HepG2 (cell line): ENCODE results near the gene XRCC1. TPM values are rescaled to one million over a fixed set of nuclear protein-coding genes. Genes with fewer than 3 reads are reported as not detected.

Experiments
- CTCF ChIP-seq: sonication (generic); formaldehyde crosslinking; IDR thresholded peaks from 2 replicates; pipeline ENCODE4 v1.5.0; 2020; ENCODE audit warnings: mild to moderate bottlenecking, missing genetic modification reagents, moderate library complexity
- HNF4G ChIP-seq, 2 experiments: sonication (generic) in 1 of 2; formaldehyde crosslinking in 1 of 2; IDR thresholded peaks; 2 replicates each; pipeline versions ENCODE4 v1.4.0 to v1.6.1; 2011 to 2020; ENCODE audit warnings: borderline replicate concordance in 2 of 2, low read depth in 2 of 2, mild to moderate bottlenecking in 2 of 2, low read length in 1 of 2, missing genetic modification reagents in 1 of 2, moderate library complexity in 1 of 2
- IKZF5 ChIP-seq: IDR thresholded peaks from 2 replicates; pipeline ENCODE4 v1.6.1; 2018; ENCODE audit warnings: missing genetic modification reagents, mild to moderate bottlenecking, missing compliant biosample characterization
- KDM6A ChIP-seq: IDR thresholded peaks from 2 replicates; pipeline ENCODE4 v1.6.1; 2016; ENCODE audit warnings: low read depth
- LCORL ChIP-seq, 2 experiments: fragments of 450-650 bp in 1 of 2; sonication (generic) in 1 of 2; formaldehyde crosslinking in 1 of 2; IDR thresholded peaks; 2 replicates each; pipeline versions ENCODE4 v1.5.0 to v1.6.1; 2017 to 2020; ENCODE audit warnings: antibody characterized with exemption in 1 of 2, missing genetic modification reagents in 1 of 2
- MED8 ChIP-seq: sonication (generic); formaldehyde crosslinking; IDR thresholded peaks from 2 replicates; pipeline ENCODE4 v1.8.1; 2023; ENCODE audit warnings: mild to moderate bottlenecking, missing genetic modification reagents; ENCODE audit not compliant: insufficient replicate concordance
- MXI1 ChIP-seq: IDR thresholded peaks from 3 replicates; pipeline ENCODE4 v1.6.1; 2012; ENCODE audit warnings: low read depth, low read length, inconsistent platforms, borderline replicate concordance
- PRDM10 ChIP-seq: sonication (generic); formaldehyde crosslinking; IDR thresholded peaks from 2 replicates; pipeline ENCODE4 v1.4.0; 2020; ENCODE audit warnings: low read depth, missing genetic modification reagents
- PRDM15 ChIP-seq: sonication (generic); formaldehyde crosslinking; IDR thresholded peaks from 2 replicates; pipeline ENCODE4 v1.4.0; 2020; ENCODE audit warnings: missing genetic modification reagents
- RARA ChIP-seq: IDR thresholded peaks from 2 replicates; pipeline ENCODE4 v1.6.1; 2016; ENCODE audit warnings: missing genetic modification reagents, missing compliant biosample characterization
- SAP130 ChIP-seq: IDR thresholded peaks from 2 replicates; pipeline ENCODE4 v1.6.1; 2016; ENCODE audit warnings: low read depth
- SP5 ChIP-seq: IDR thresholded peaks from 2 replicates; pipeline ENCODE4 v1.6.1; 2016; ENCODE audit warnings: low read depth, borderline replicate concordance
- ZBTB42 ChIP-seq: sonication (generic); formaldehyde crosslinking; IDR thresholded peaks from 2 replicates; pipeline ENCODE4 v1.5.0; 2020; ENCODE audit warnings: mild to moderate bottlenecking, missing genetic modification reagents
- ZNF12 ChIP-seq: sonication (generic); formaldehyde crosslinking; IDR thresholded peaks from 2 replicates; pipeline ENCODE4 v1.5.0; 2020; ENCODE audit warnings: missing genetic modification reagents
- ZNF335 ChIP-seq: sonication (generic); formaldehyde crosslinking; IDR thresholded peaks from 2 replicates; pipeline ENCODE4 v1.4.0; 2020; ENCODE audit warnings: missing genetic modification reagents
- ZNF577 ChIP-seq: sonication (generic); formaldehyde crosslinking; IDR thresholded peaks from 2 replicates; pipeline ENCODE4 v1.4.0; 2020; ENCODE audit warnings: mild to moderate bottlenecking, low read depth, missing genetic modification reagents, borderline replicate concordance
- ZSCAN22 ChIP-seq: sonication (generic); formaldehyde crosslinking; IDR thresholded peaks from 2 replicates; pipeline ENCODE4 v1.4.0; 2020; ENCODE audit warnings: mild to moderate bottlenecking, missing genetic modification reagents
- polyA plus RNA-seq, 8 experiments: library from polyadenylated mRNA; depleted of rRNA in 3 of 8; stranded (reverse) in 7 of 8; unstranded in 1 of 8; fragments of >200 nt; fragmentation: Illumina TruSeq in 4 of 8; extraction: Trizol in 4 of 8; gene quantifications; 2 replicates each; pipeline versions ENCODE4 v1.2.1 to v1.2.3, GENCODE V29; 2011 to 2016; ENCODE audit warnings: low read depth in 4 of 8, missing spikeins in 1 of 8, mixed read lengths in 1 of 8; ENCODE audit not compliant: insufficient read depth in 1 of 8
- total RNA-seq, 5 experiments: library from RNA; depleted of rRNA; stranded (reverse); fragments of >200 nt; fragmentation: Illumina TruSeq; extraction: Trizol; gene quantifications; 2 replicates each; pipeline ENCODE4 v1.2.3, GENCODE V29; 2016; ENCODE audit warnings: low read depth in 1 of 5

XRCC1 gene
- total and polyA plus RNA-seq, 2 of the 13 experiments (the other 11 are each of a cell fraction or from before 2014, with no cell fraction given) = 24.7 to 26.3 TPM

- TF ChIP-seq PRDM15 (CRISPR knock-in tag) = peak; percentile 59; the same call in 1 of the 2 replicates
- peak; percentile 53 for TF ChIP-seq KDM6A
- TF ChIP-seq LCORL (IDR thresholded peaks at IDR 0.05) = no peak
- TF ChIP-seq LCORL (CRISPR knock-in tag; IDR thresholded peaks at IDR 0.05) = peak; percentile 68; the same call in 1 of the 2 replicates
- TF ChIP-seq IKZF5 (CRISPR knock-in tag) = peak; percentile 84
- TF ChIP-seq RARA (CRISPR knock-in tag) = peak; percentile 31; the same call in 1 of the 2 replicates
- 0 out of 3 replicates have a peak, but pooled peaks have one; percentile 10 for TF ChIP-seq MXI1
- TF ChIP-seq ZBTB42 = no peak
- TF ChIP-seq SP5 (CRISPR knock-in tag) = peak; percentile 66
- TF ChIP-seq CTCF (CRISPR knock-in tag) = no peak; the same call in 1 of the 2 replicates
- TF ChIP-seq PRDM10 (CRISPR knock-in tag) = peak; percentile 61; the same call in 1 of the 2 replicates
- TF ChIP-seq HNF4G (IDR thresholded peaks at IDR 0.05; ENCODE audit: borderline replicate concordance, low read depth, low read length) = peak; percentile 90
- 0 out of 2 replicates have a peak, but pooled peaks have one; percentile 55 for TF ChIP-seq HNF4G (CRISPR knock-in tag; IDR thresholded peaks at IDR 0.05; ENCODE audit: borderline replicate concordance, low read depth)
- TF ChIP-seq ZNF577 (CRISPR knock-in tag) = no peak
- TF ChIP-seq SAP130 (CRISPR knock-in tag) = peak; percentile 93
- TF ChIP-seq MED8 = peak; percentile 28
- peak; percentile 64 for TF ChIP-seq ZNF335 (CRISPR knock-in tag)
- no peak for TF ChIP-seq ZNF12 (CRISPR knock-in tag)
- peak; percentile 35; the same call in 1 of the 2 replicates for TF ChIP-seq ZSCAN22
Measured at GRCh38 chr19:43524922-43525835, 50.1 kb downstream of the XRCC1 start (continued).
